GM23338 (cell line): ENCODE data around the gene FAM131A. TPM values are rescaled to one million over a fixed set of nuclear protein-coding genes. Genes with fewer than 3 reads are reported as not detected.

Experiments used
- ATAC-seq: fragments of 200-7000 bp; cut with Tn5 transposase; 3 replicates; pipeline ENCODE4 v1.9.1; 2020
- DNase-seq: peaks from one replicate; pipeline ENCODE4 v3.0.0-alpha.2; 2015; ENCODE audit warnings: low spot score
- H2AFZ ChIP-seq: fragments of 200-600 bp; sonication (generic); 2 replicates; pipeline ENCODE4 v1.8.0; 2016; ENCODE audit warnings: antibody characterized with exemption, mild to moderate bottlenecking, moderate library complexity
- H3F3A ChIP-seq: fragments of 200-600 bp; sonication (generic); replicated peaks from 2 replicates; pipeline ENCODE4 v1.8.0; 2017; ENCODE audit warnings: antibody characterized with exemption, mixed run types, low read depth
- H3K27ac ChIP-seq: fragments of 200-600 bp; sonication (generic); 2 replicates; pipeline ENCODE4 v1.6.1; 2016; ENCODE audit warnings: low read depth
- H3K27me3 ChIP-seq: fragments of 200-600 bp; sonication (generic); 2 replicates; pipeline ENCODE4 v1.8.0; 2016; ENCODE audit warnings: mild to moderate bottlenecking, mixed run types, moderate library complexity; ENCODE audit not compliant: insufficient read depth
- H3K36me3 ChIP-seq: fragments of 200-600 bp; sonication (generic); 2 replicates; pipeline ENCODE4 v1.8.0; 2016; ENCODE audit warnings: mild to moderate bottlenecking; ENCODE audit not compliant: insufficient read depth
- H3K4me1 ChIP-seq: fragments of 200-600 bp; sonication (generic); 2 replicates; pipeline ENCODE4 v1.8.0; 2016; ENCODE audit warnings: mild to moderate bottlenecking, moderate library complexity; ENCODE audit not compliant: insufficient read depth
- H3K4me2 ChIP-seq: fragments of 200-600 bp; sonication (generic); 2 replicates; pipeline ENCODE4 v1.7.1; 2017; ENCODE audit warnings: mixed run types
- H3K4me3 ChIP-seq: fragments of 200-600 bp; sonication (generic); 2 replicates; pipeline ENCODE4 v1.6.1; 2016; ENCODE audit warnings: mixed run types
- H3K79me2 ChIP-seq: fragments of 200-600 bp; sonication (generic); replicated peaks from 2 replicates; pipeline ENCODE4 v1.8.0; 2017; ENCODE audit warnings: mild to moderate bottlenecking; ENCODE audit not compliant: insufficient read depth
- H3K9me2 ChIP-seq: fragments of 200-600 bp; sonication (generic); 2 replicates; pipeline ENCODE4 v1.8.0; 2017; ENCODE audit not compliant: insufficient read depth
- H4K20me1 ChIP-seq: fragments of 200-600 bp; sonication (generic); replicated peaks from 2 replicates; pipeline ENCODE4 v1.8.0; 2017; ENCODE audit warnings: mild to moderate bottlenecking; ENCODE audit not compliant: insufficient read depth
- H3K27ac Mint-ChIP-seq: 2 replicates; pipeline ENCODE4 v1.8.0; 2020; ENCODE audit warnings: inconsistent platforms, mild to moderate bottlenecking, moderate library complexity, mixed read lengths
- H3K27me3 Mint-ChIP-seq: 3 replicates; pipeline ENCODE4 v1.8.0; 2022; ENCODE audit warnings: low read depth, mild to moderate bottlenecking, moderate library complexity, mixed read lengths, inconsistent platforms; ENCODE audit not compliant: insufficient read depth, poor library complexity
- H3K36me3 Mint-ChIP-seq: 3 replicates; pipeline ENCODE4 v1.8.0; 2021; ENCODE audit warnings: low read depth, mild to moderate bottlenecking, inconsistent platforms, moderate library complexity, mixed read lengths
- H3K4me1 Mint-ChIP-seq: 3 replicates; pipeline ENCODE4 v1.8.0; 2020; ENCODE audit warnings: mild to moderate bottlenecking, inconsistent platforms, mixed read lengths
- H3K4me3 Mint-ChIP-seq: 3 replicates; pipeline ENCODE4 v1.8.0; 2021; ENCODE audit warnings: moderate library complexity, mild to moderate bottlenecking, inconsistent platforms, mixed read lengths
- H3K9me3 Mint-ChIP-seq: 3 replicates; pipeline ENCODE4 v1.8.0; 2020; ENCODE audit warnings: moderate library complexity, mild to moderate bottlenecking, inconsistent platforms, mixed read lengths
- CREB1 ChIP-seq: fragments of 250-450 bp; sonication (Bioruptor Pico); IDR thresholded peaks from 2 replicates; pipeline ENCODE4 v1.5.0; 2020; ENCODE audit warnings: low read depth, mild to moderate bottlenecking, moderate library complexity
- CTCF ChIP-seq, 2 experiments: fragments of 200-600 bp in 1 of 2; sonication (generic) in 1 of 2; conservative IDR thresholded peaks; 2 replicates each; pipeline versions ENCODE4 v1.5.1 to v1.6.1; 2016 to 2017; ENCODE audit warnings: antibody characterized with exemption in 2 of 2, low read depth in 2 of 2, mild to moderate bottlenecking in 2 of 2, moderate library complexity in 1 of 2
- REST ChIP-seq: IDR thresholded peaks from one replicate; pipeline ENCODE4 v1.6.1; 2018; ENCODE audit warnings: antibody characterized with exemption; ENCODE audit not compliant: unreplicated experiment
- ZNF114 ChIP-seq: fragments of 250-450 bp; sonication (Bioruptor Pico); IDR thresholded peaks from 2 replicates; pipeline ENCODE4 v1.5.0; 2020; ENCODE audit warnings: mild to moderate bottlenecking, moderate library complexity
- ZNF462 ChIP-seq: fragments of 250-450 bp; sonication (Bioruptor Pico); IDR thresholded peaks from 2 replicates; pipeline ENCODE4 v1.5.0; 2020; ENCODE audit warnings: mild to moderate bottlenecking, moderate library complexity
- long read RNA-seq: library from polyadenylated mRNA; unstranded; transcript quantifications from one replicate; pipeline ENCODE4 v2.0.0, GENCODE V29; 2020; ENCODE audit not compliant: unreplicated experiment
- polyA plus RNA-seq: library from polyadenylated mRNA; unstranded; fragments of >200 nt; fragmentation: Nextera tagmentation; extraction: Ambion mirVana; gene quantifications from 2 replicates; pipeline ENCODE4 v1.2.1, GENCODE V29; 2016
- total RNA-seq: library from RNA; depleted of rRNA; stranded (reverse); fragments of >200 nt; shearing (Covaris generic); gene quantifications from 2 replicates; pipeline ENCODE4 v1.2.3, GENCODE V29; 2014; rRNA removed

Gene FAM131A
- total RNA-seq (14.8 and 31.8 TPM in 2 replicates), polyA plus RNA-seq (6.7 and 9.6 TPM in 2 replicates)
- long read RNA-seq, partial matches to known transcripts: 1 of 6 reads
- long read RNA-seq, other reads (novel, unspliced or antisense): 4 of 6 reads

GRCh38 chr3:184337399-184337714, at the start of gene FAM131A:
TSS of gene FAM131A (plus strand) at chr3:184337600. CDS start at chr3:184337631, 31 bp downstream.
- ATAC-seq: no peak

GRCh38 chr3:184289426-184289938, 47.9 kb upstream of the FAM131A start:
- peaks cover 8% of the 10 kb centered on the region for H3K27me3 Mint-ChIP-seq
- no peak overlapping the region for H3K4me3 Mint-ChIP-seq

More at GRCh38 chr3:184337399-184337714, at the start of gene FAM131A:
- peak within 1 kb of the TSS; percentile 81 for H3K27ac ChIP-seq
- H4K20me1 ChIP-seq: peaks cover 28% of the 10 kb centered on the region
- no peaks in the 10 kb centered on the region for H3K9me2 ChIP-seq
- H3K27me3 Mint-ChIP-seq: peaks cover 43% of the 10 kb centered on the region
- H3F3A ChIP-seq: peaks cover 42% of the 10 kb centered on the region
- H3K79me2 ChIP-seq: peaks cover 28% of the 10 kb centered on the region
- H3K4me3 Mint-ChIP-seq: peak within 1 kb of the TSS; percentile 87
- peak within 1 kb of the TSS; percentile 86 for H3K4me3 ChIP-seq
- peaks cover 3% of the 10 kb centered on the region; the same call in 1 of the 3 replicates for H3K9me3 Mint-ChIP-seq
- no peaks in the 10 kb centered on the region for H3K27me3 ChIP-seq
- 0 out of 2 replicates have a peak within 1 kb of the TSS, but pooled peaks have one; percentile 14 for H2AFZ ChIP-seq
- TF ChIP-seq REST (no peak), CREB1 (no peak)
- peaks cover 40% of the 10 kb centered on the region for H3K4me1 Mint-ChIP-seq
- DNase-seq: peak; percentile 19
- H3K4me2 ChIP-seq: peak within 1 kb of the TSS; percentile 98
- H3K27ac Mint-ChIP-seq: peak within 1 kb of the TSS; percentile 95
- peaks cover 36% of the 10 kb centered on the region for H3K36me3 Mint-ChIP-seq
- H3K4me1 ChIP-seq: peaks cover 27% of the 10 kb centered on the region
- H3K36me3 ChIP-seq: peaks cover 19% of the 10 kb centered on the region; the same call in 1 of the 2 replicates

More at GRCh38 chr3:184289426-184289938, 47.9 kb upstream of the FAM131A start:
- 0 out of 2 replicates have a peak, but pooled peaks have one; percentile 18 for TF ChIP-seq ZNF462 (CRISPR knock-in tag)
- peak; percentile 82 to 88 for TF ChIP-seq CTCF (conservative IDR thresholded peaks at IDR 0.05; ENCODE audit: low read depth in 2 of 2)
- no peak for TF ChIP-seq ZNF114 (CRISPR knock-in tag)
- Histone ChIP-seq H4K20me1 (no peaks in the 10 kb centered on the region), H3K4me3 (no peak overlapping the region), H3K27me3 (no peaks in the 10 kb centered on the region), H3K4me2 (no peak overlapping the region), H3K79me2 (no peaks in the 10 kb centered on the region), H3K9me2 (no peaks in the 10 kb centered on the region), H3F3A (no peaks in the 10 kb centered on the region), H3K36me3 (no peaks in the 10 kb centered on the region), H2AFZ (no peak overlapping the region), H3K4me1 (no peaks in the 10 kb centered on the region), H3K27ac (no peak overlapping the region)
- no peak overlapping the region for H3K27ac Mint-ChIP-seq
- H3K36me3 Mint-ChIP-seq: no peaks in the 10 kb centered on the region
- ATAC-seq (peak; percentile 78), DNase-seq (peak; percentile 91)
- H3K4me1 Mint-ChIP-seq: peaks cover 7% of the 10 kb centered on the region; the same call in 1 of the 3 replicates
- H3K9me3 Mint-ChIP-seq: no peaks in the 10 kb centered on the region
